HUES6 (cell line): ENCODE results near the gene DOCK1.

Experiments
- H3K27ac ChIP-seq: 2 replicates; pipeline ENCODE4 v1.7.0; 2013; ENCODE audit warnings: low read depth, mild to moderate bottlenecking, low read length, inconsistent platforms
- H3K27me3 ChIP-seq: 2 replicates; pipeline ENCODE4 v1.6.1; 2013; ENCODE audit warnings: low read length; ENCODE audit not compliant: control insufficient read depth, insufficient read depth
- H3K36me3 ChIP-seq: 2 replicates; pipeline ENCODE4 v1.6.1; 2013; ENCODE audit warnings: low read length; ENCODE audit not compliant: control insufficient read depth, insufficient read depth
- H3K4me1 ChIP-seq: 2 replicates; pipeline ENCODE4 v1.6.1; 2013; ENCODE audit warnings: low read length; ENCODE audit not compliant: control insufficient read depth, insufficient read depth
- H3K4me3 ChIP-seq: 2 replicates; pipeline ENCODE4 v1.5.1; 2013; ENCODE audit warnings: low read depth, low read length
- H3K9ac ChIP-seq: one replicate; pipeline ENCODE4 v1.6.1; 2013; ENCODE audit warnings: mild to moderate bottlenecking, low read length
- H3K9me3 ChIP-seq: 2 replicates; pipeline ENCODE4 v1.6.1; 2013; ENCODE audit warnings: low read depth, low read length; ENCODE audit not compliant: control insufficient read depth, insufficient read depth

Gene DOCK1

GRCh38 chr10:127063762-127064161, 158.5 kb downstream of the DOCK1 start:
- Histone ChIP-seq H3K27ac (no peak overlapping the region), H3K9me3 (0 out of 2 replicates have a peak, but pooled peaks cover 5% of the 10 kb centered on the region), H3K4me1 (no peaks in the 10 kb centered on the region), H3K9ac (no peak overlapping the region), H3K27me3 (no peaks in the 10 kb centered on the region), H3K36me3 (peaks cover 47% of the 10 kb centered on the region), H3K4me3 (no peak overlapping the region)

GRCh38 chr10:127064474-127064873, 159.2 kb downstream of the DOCK1 start:
- no peak overlapping the region for H3K27ac ChIP-seq
- no peaks in the 10 kb centered on the region for H3K4me1 ChIP-seq
- H3K27me3 ChIP-seq: no peaks in the 10 kb centered on the region
- no peak overlapping the region for H3K4me3 ChIP-seq
- no peak overlapping the region for H3K9ac ChIP-seq
- no peaks in the 10 kb centered on the region for H3K9me3 ChIP-seq
- peaks cover 49% of the 10 kb centered on the region for H3K36me3 ChIP-seq

GRCh38 chr10:127067542-127068194, 162.4 kb downstream of the DOCK1 start:
- H3K27me3 ChIP-seq: no peaks in the 10 kb centered on the region
- no peak overlapping the region for H3K9ac ChIP-seq
- no peak overlapping the region for H3K27ac ChIP-seq
- H3K4me1 ChIP-seq: no peaks in the 10 kb centered on the region
- H3K9me3 ChIP-seq: no peaks in the 10 kb centered on the region
- peaks cover 56% of the 10 kb centered on the region for H3K36me3 ChIP-seq
- no peak overlapping the region for H3K4me3 ChIP-seq

- peaks cover 53% of the 10 kb centered on the region for H3K36me3 ChIP-seq
- no peaks in the 10 kb centered on the region for H3K27me3 ChIP-seq
- no peaks in the 10 kb centered on the region for H3K4me1 ChIP-seq
- H3K9ac ChIP-seq: no peak overlapping the region
- no peak overlapping the region for H3K4me3 ChIP-seq
- H3K27ac ChIP-seq: no peak overlapping the region
- no peaks in the 10 kb centered on the region for H3K9me3 ChIP-seq
These were observed 163.3 kb downstream of the DOCK1 start for GRCh38 chr10:127068485-127068884.

GRCh38 chr10:127069436-127069835, 164.2 kb downstream of the DOCK1 start:
- Histone ChIP-seq H3K27ac (no peak overlapping the region), H3K9me3 (no peaks in the 10 kb centered on the region), H3K36me3 (peaks cover 50% of the 10 kb centered on the region), H3K4me1 (no peaks in the 10 kb centered on the region), H3K27me3 (no peaks in the 10 kb centered on the region), H3K4me3 (no peak overlapping the region), H3K9ac (no peak overlapping the region)

GRCh38 chr10:127071126-127071525, 165.9 kb downstream of the DOCK1 start:
- H3K9me3 ChIP-seq: no peaks in the 10 kb centered on the region
- no peaks in the 10 kb centered on the region for H3K4me1 ChIP-seq
- peaks cover 53% of the 10 kb centered on the region for H3K36me3 ChIP-seq
- H3K4me3 ChIP-seq: no peak overlapping the region
- no peak overlapping the region for H3K9ac ChIP-seq
- no peaks in the 10 kb centered on the region for H3K27me3 ChIP-seq
- no peak overlapping the region for H3K27ac ChIP-seq

GRCh38 chr10:127073666-127074065, 168.4 kb downstream of the DOCK1 start:
- no peaks in the 10 kb centered on the region for H3K27me3 ChIP-seq
- H3K9me3 ChIP-seq: no peaks in the 10 kb centered on the region
- H3K4me1 ChIP-seq: no peaks in the 10 kb centered on the region
- no peak overlapping the region for H3K27ac ChIP-seq
- H3K36me3 ChIP-seq: peaks cover 32% of the 10 kb centered on the region
- H3K4me3 ChIP-seq: no peak overlapping the region
- no peak overlapping the region for H3K9ac ChIP-seq

- 0 out of 2 replicates have a peak, but pooled peaks cover 2% of the 10 kb centered on the region for H3K9me3 ChIP-seq
- H3K9ac ChIP-seq: no peak overlapping the region
- H3K4me1 ChIP-seq: 0 out of 2 replicates have a peak, but pooled peaks cover 3% of the 10 kb centered on the region
- H3K36me3 ChIP-seq: peaks cover 30% of the 10 kb centered on the region
- no peaks in the 10 kb centered on the region for H3K27me3 ChIP-seq
- H3K27ac ChIP-seq: no peak overlapping the region
- H3K4me3 ChIP-seq: no peak overlapping the region
These were observed 174.2 kb downstream of the DOCK1 start for GRCh38 chr10:127079392-127079791.

- Histone ChIP-seq H3K27me3 (no peaks in the 10 kb centered on the region), H3K9me3 (0 out of 2 replicates have a peak, but pooled peaks cover 2% of the 10 kb centered on the region), H3K4me3 (no peak overlapping the region), H3K4me1 (0 out of 2 replicates have a peak, but pooled peaks cover 3% of the 10 kb centered on the region), H3K36me3 (peaks cover 30% of the 10 kb centered on the region), H3K27ac (no peak overlapping the region), H3K9ac (no peak overlapping the region)
These were observed 175.1 kb downstream of the DOCK1 start for GRCh38 chr10:127080317-127080716.

GRCh38 chr10:127081851-127082345, 176.7 kb downstream of the DOCK1 start:
- Histone ChIP-seq H3K4me3 (no peak overlapping the region), H3K9ac (no peak overlapping the region), H3K4me1 (0 out of 2 replicates have a peak, but pooled peaks cover 3% of the 10 kb centered on the region), H3K27ac (no peak overlapping the region), H3K27me3 (no peaks in the 10 kb centered on the region), H3K36me3 (peaks cover 23% of the 10 kb centered on the region), H3K9me3 (0 out of 2 replicates have a peak, but pooled peaks cover 2% of the 10 kb centered on the region)

GRCh38 chr10:127082651-127083050, 177.4 kb downstream of the DOCK1 start:
- Histone ChIP-seq H3K9me3 (0 out of 2 replicates have a peak, but pooled peaks cover 2% of the 10 kb centered on the region), H3K9ac (no peak overlapping the region), H3K4me3 (no peak overlapping the region), H3K4me1 (0 out of 2 replicates have a peak, but pooled peaks cover 3% of the 10 kb centered on the region), H3K27ac (no peak overlapping the region), H3K36me3 (peaks cover 23% of the 10 kb centered on the region), H3K27me3 (no peaks in the 10 kb centered on the region)
